Superior temporal gyrus (tissue), 1 donor: Measurements from ENCODE around the gene LHX5.

Experiments used
- DNase-seq: peaks from one replicate; pipeline ENCODE4 v3.0.0-alpha.2; 2016; ENCODE audit errors: extremely low spot score

The LHX5 gene

GRCh38 chr12:113413488-113413939 is 58.2 kb downstream of the LHX5 start:
- DNase-seq, result no peak
